DOHH2 (cell line): ENCODE results near the gene OR10G4.

Experiments
- EZH2phosphoT487 ChIP-seq: fragments of 200-600 bp; sonication (generic); IDR thresholded peaks from 2 replicates; pipeline ENCODE4 v1.6.1; 2017; ENCODE audit warnings: borderline replicate concordance, mild to moderate bottlenecking, antibody characterized with exemption, low read length, moderate library complexity, mixed read lengths
- TF ChIP-seq, protein P1 (sequence below): fragments of 200-600 bp; sonication (generic); IDR thresholded peaks from one replicate; pipeline ENCODE4 v1.5.1; 2014; ENCODE audit warnings: antibody characterized with exemption, mild to moderate bottlenecking, low read depth, low read length; ENCODE audit not compliant: poor library complexity, severe bottlenecking

DNA sequence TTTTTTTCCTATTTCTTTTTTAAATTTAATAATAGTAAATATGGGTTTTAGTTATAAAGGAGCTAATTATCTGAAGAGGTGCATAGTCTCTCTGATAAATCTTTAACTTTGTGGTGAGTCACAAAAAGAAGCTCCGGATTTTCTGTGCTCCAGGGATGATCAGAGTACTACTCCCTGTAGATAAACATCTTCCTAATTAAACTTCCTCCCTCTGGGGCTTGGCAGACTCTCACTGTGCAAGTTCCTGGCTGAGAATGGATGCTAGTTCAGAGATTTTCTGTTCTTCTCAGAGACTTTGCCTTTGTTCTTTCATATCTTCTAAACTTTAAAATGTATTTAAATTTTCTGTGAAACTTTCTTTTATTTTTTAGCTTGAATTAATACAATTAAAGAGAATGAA lies 28.5 kb downstream of the OR10G4 start, which contains the start of gene OR10G7:
- TF ChIP-seq, protein P1, sequence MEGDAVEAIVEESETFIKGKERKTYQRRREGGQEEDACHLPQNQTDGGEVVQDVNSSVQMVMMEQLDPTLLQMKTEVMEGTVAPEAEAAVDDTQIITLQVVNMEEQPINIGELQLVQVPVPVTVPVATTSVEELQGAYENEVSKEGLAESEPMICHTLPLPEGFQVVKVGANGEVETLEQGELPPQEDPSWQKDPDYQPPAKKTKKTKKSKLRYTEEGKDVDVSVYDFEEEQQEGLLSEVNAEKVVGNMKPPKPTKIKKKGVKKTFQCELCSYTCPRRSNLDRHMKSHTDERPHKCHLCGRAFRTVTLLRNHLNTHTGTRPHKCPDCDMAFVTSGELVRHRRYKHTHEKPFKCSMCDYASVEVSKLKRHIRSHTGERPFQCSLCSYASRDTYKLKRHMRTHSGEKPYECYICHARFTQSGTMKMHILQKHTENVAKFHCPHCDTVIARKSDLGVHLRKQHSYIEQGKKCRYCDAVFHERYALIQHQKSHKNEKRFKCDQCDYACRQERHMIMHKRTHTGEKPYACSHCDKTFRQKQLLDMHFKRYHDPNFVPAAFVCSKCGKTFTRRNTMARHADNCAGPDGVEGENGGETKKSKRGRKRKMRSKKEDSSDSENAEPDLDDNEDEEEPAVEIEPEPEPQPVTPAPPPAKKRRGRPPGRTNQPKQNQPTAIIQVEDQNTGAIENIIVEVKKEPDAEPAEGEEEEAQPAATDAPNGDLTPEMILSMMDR: no peak
- no peak for TF ChIP-seq EZH2phosphoT487
